M059J (cell line): Measurements from ENCODE around the gene RER1. TPM values are rescaled to one million over a fixed set of nuclear protein-coding genes. Genes with fewer than 3 reads are reported as not detected.

Experiments
- DNase-seq: peaks from one replicate; pipeline ENCODE4 v3.0.0-alpha.2; 2012; ENCODE audit warnings: low read depth
- total RNA-seq: library from RNA; depleted of rRNA; stranded (reverse); fragments of >200 nt; shearing (Covaris generic); gene quantifications from 2 replicates; pipeline ENCODE4 v1.2.3, GENCODE V29; 2014

RER1 gene
- total RNA-seq, 1 experiment from 2014 or later: 233 TPM

DNA sequence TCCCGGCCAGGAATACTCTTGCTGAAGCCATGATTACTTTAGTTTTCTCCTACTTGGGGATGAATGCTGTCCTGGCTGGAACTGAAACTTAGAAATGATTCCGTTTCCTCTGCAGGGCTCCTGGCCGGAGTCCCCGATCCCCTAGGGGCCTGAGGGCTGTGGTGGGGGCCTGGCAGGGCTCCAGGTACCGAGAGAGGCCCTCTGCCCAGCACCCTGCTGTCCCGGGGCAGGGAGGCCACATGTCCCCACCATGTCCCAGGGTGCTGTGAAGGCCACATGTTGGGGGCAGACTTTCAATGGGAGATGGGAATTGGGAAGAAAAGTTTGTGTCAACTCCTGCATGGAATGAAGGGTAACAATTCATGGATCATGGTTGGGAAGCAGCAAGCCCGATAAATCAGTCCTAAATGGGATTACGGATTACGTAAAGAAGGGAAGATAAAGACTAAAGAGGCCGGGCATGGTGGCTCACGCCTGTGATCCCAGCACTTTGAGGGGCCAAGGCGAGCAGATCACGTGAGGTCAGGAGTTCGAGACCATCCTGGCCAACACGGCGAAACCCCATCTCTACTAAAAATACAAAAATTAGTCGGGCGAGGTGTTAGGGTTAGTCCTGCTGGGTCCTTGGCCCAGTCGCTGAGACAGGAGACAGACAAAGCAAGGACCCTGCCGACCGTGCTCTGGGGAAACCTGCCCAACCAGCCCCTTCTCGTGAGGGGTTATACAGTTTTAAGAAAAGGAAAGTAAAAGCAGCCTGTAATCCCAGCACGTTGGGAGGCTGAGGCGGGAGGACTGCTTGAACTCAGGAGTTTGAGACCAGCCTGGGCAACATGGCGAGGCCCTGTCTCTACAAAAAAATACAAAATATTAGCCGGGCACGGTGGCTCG, 37.8 kb upstream of the RER1 start:
- no peak for DNase-seq

DNA sequence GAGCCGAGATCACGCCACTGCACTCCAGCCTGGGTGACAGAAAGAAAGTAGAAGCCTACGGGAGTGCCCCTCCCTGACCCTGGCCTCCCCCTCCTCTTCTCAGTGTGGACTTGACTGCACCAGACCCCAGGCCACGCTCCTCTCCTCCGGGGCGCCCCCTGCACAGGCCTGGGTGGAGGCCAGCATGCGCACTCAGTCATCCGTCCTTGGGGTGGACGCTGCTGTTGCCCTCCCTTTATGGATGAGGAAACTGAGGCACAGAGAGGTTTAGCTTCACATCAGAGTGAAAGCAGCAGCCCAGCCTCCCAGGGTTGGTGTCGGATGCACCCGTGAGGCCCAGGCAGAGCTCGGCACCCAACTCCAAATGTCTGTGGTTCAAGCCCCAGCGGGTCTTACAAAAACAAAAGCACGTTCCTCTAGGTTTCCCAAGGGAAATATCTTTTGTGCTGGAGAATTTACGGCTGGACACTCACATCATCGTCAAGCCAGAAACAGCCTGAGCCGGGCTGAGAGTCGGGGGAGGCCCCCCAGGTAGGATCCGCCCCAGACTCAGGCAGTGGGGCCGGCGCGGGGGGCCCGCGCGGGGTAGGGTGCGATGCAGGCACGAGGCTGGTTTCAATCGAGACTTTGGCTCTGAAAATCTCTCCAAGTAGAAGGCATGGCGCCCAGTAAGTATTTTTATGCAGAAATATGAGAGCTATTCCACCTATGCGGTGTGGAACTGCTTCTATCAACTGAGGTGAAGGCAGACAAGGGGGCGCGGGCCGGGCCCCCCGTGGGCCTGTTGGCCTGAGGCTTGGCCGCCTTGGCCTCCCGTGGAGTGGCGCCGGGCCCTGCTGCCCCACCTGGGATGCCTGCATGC, 36.9 kb upstream of the RER1 start:
- DNase-seq: no peak

DNA sequence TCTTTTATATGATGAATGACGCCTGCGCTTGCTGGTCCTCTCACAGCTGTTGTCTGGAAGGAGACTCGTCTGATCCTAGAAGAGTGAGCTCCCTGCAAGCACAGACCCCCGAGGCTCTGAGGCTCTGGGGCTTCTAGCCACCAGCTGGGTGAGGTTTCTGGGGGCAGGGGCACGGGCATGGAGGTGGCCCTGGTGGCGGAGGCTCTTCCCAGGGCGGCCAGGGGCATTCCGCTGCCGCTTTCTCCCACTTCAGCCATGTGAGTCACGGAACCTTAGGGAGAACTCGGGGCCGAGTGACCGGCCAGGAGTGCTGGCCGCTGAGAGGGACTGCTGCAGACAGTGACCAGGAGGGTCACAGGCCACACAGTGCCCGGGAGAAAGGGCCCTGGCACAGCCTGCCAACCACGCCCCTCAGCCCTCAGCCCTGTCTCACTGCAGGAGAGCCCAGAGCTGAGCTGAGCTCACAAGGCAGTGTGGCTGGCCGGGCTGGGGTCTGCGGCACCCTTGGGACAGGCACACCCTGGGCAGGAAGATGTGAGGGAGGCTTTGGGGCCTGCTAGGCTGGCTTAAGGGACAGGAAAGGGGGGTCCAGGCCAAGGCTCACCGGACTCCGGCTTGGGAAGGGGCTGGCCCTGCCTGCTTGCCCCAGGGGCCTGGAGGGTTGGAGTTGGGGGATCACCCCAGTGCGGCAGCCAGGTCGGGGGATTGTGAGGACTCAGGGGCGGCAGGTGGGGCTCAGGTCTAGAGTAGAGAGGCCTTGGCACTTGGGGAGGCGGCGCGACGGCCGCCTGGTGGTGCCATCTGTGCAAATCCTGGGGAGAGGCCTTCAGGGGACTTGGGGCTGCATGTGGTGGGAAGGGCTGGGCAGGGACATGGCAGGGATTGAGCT, 36.0 kb upstream of the RER1 start:
- no peak for DNase-seq

DNA sequence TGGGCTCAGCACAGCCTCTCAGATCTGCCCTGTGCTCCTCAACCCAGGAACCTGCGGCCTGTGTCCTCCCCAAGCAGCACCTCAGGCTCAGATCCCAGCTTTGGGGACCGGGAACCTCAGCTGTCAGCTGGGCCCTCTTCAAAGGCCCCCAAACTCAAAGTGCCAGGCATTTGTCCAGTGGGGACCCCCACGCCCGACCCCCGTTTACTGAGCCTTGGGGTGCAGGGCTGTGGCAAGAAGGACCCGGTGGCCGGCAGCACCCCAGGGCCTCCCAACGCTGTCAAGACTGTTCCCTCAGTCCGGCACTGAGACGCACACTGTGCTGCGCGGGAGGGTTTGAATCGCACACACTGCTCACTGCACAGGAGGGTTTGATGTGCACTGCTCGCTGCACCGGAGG, 35.2 kb upstream of the RER1 start:
- DNase-seq: no peak

DNA sequence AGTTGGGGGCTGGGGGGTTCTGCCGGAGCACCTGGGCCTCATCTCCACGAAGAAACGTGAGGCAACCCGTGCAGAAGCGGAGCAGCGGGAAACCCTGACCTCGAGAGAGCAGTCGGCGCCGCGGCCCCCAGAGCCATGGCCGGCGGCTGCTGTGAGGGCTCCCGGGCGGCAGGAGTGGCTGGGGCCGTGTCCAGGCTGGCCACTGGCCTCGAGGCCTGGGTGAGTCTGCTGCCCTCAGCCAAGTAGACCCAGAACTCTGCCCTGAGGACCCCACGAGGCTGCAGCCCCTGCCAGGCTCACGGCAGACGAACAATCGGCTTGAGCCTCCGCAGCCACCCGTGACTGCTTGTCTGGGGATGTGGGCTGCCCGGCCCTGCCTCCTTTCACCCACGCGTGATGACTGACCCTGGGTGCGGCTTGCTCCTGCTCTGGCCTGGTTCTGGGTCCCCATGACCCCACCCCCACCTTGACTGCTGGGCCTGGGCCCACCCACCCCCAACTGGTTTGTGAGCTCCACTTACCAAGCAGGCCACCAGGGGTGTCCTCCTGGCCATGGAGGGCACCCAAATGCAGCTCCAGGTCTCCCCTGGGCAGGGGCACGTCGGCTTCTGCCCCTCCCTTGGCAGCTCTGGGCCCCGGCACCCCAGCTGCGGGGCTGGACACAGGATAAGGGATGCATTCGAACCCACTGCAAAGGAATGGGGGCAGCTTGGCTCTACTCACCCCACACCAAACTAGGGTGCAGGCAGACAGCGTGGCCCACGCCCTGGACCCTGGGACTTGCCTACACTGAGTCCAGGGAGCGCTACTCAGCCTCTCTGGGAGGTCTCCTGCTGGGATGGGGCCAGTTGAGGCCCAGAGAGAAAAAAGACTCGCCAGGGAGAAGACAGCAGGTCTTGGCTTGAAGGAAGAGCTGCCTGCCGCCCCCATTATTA, 34.5 kb upstream of the RER1 start:
- DNase-seq: no peak

DNA sequence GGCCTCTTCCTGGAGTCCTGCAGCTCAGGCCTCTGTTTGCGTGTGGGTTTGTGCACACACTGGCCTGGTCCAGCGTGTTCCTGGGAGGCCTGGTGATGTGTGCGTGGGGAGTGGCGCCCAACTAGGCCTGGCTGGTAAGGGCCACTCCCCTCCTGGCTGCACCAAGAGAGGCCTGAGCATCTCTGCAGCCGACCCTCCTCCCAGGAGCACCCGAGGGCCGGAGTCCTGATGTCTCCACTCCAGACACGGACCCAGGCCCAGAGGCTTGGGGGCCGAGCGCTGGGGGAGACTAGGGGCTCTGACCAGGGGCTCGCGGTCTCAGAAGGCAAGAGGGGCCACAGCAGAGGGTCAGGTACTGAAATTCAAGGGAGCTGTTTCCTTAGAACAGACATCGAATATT, 33.6 kb upstream of the RER1 start:
- DNase-seq: no peak

DNA sequence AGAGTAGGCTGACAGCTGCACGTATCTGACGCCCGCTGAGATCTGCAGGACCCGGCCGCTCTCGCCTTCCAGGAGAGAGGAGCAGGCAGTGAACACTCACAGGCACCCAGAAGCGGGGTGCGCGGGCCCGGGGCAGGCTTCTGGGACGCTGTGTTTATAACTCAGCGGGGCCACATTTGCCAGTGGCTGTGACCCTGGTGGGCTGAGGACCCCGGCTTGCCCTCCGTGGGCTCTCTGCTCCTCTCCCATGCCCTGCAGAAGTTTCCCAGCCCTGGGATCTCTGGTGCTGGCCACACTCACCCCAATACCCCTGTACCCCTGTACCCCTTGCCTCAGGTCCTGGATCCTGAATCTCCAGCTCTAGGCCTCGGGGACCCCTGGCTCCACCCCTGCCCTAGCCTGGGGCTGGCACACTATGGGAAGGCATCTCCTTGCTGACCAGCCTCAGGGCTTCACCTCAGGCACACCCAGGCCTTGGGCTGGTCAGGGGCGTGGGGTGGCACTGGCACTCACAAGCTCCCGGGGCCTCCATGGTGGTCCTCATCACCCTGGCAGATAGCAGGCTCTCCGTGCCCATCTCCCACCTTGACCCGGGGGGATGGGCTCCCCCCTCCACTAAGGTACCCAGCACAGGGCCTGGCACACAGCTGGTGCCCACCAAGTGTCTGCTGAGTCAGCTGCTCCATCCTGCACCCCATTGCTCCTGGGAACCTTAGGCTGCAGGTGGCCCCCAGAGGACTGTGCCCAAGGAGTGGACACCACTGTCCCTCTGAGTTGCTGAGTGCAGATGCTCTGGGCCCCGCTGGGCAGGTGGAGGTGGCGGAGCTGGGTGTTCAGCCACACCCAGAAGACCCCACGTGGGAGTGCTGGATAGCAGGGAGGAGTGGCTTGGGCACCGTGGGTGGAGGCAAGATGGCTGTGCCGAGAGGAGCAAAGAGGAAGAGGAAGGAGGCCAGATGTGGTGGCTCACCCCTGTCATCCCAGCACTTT, 32.7 kb upstream of the RER1 start:
- no peak for DNase-seq

DNA sequence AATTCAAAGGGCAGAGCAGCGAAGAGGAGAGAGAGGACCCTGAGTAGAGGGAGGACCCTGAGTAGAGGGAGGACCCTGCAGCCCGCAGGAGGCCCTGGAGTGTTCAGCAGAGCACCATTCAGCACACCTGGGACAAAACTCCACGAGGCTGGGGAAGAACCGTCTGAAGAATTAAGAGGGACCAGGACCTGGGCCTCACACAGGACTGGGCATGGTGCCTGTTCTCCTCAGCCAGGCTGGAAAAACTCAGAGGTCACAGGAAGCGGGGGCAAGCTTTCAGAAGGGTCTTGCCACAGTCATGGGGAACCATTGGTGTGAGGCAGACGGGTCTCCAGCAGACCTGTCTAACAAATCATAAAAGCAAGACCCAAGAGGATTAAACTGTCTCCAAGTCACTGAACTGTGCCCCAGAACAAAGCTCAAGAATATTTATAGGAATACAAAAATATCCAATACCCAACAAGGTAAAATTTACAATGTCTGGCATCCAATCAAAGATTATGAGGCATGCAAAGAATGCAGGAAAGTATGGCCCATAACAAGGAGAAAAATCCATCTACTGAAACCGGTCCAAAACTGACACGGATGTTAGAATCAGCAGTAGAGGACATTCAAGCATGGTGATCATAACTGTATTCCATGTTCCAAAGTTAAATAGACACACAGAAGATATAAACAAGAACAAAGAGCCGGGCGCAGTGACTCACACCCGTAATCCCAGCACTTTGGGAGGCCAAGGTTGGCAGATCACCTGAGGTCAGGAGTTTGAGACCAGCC, 30.9 kb upstream of the RER1 start:
- peak; percentile 42 for DNase-seq

DNA sequence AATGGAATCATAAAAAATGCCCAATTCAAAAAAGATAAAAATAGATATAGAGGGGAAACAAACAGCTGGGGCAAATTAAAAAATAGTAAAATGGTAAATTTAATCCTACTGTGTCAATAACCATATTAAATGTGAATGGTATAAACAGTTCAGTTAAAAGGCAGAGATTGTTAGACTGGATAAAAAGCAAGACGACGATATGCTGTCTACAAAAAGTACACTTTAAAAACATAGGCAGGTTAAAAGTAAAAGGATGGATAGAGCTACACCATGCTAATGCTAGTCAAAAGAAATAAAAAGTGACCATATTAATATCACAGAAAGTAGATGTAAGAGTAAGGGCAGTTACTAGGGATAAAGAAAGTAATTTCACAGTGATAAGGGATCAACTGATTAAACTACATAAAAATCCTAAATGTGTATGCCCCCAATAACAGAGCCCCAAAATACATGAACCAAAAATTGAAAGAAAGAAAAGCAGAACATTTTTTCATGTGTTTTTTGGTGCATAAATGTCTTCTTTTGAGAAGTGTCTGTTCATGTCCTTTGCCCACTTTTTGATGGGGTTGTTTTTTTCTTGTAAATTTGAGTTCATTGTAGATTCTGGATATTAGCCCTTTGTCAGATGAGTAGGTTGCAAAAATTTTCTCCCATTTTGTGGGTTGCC, 27.7 kb upstream of the RER1 start:
- DNase-seq: no peak

DNA sequence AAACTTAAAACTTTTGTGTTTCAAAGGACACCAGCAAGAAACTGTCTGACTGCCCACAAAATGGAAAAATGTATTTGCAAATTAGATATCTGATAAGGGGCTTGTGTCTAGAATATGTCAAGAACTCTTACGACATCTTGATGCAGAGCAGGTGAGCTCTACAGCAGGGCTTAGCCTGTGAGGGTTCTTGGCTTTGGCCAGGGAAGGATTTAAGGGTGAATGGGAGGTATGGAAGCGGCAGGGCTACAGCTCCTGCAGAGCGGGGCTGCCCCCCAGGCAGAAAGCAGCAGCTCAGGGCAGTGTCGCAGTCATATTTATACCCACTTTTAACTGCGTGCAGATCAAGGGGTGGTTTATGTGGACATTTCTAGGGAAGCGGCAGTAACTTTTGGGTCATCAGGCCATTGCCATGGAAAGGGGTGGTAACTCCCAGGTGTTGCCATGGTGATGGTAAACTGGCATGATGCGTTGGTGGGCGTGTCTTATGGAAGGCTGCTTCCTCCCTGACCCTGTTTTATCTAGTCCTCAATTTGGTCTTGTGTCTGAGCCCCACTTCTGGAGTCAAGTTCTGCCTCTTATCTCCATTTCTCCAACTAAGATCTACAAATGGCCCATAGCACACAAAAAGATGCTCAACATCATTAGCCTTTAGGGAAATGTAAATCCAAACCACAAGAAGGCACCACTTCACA, 23.4 kb upstream of the RER1 start:
- DNase-seq: no peak

DNA sequence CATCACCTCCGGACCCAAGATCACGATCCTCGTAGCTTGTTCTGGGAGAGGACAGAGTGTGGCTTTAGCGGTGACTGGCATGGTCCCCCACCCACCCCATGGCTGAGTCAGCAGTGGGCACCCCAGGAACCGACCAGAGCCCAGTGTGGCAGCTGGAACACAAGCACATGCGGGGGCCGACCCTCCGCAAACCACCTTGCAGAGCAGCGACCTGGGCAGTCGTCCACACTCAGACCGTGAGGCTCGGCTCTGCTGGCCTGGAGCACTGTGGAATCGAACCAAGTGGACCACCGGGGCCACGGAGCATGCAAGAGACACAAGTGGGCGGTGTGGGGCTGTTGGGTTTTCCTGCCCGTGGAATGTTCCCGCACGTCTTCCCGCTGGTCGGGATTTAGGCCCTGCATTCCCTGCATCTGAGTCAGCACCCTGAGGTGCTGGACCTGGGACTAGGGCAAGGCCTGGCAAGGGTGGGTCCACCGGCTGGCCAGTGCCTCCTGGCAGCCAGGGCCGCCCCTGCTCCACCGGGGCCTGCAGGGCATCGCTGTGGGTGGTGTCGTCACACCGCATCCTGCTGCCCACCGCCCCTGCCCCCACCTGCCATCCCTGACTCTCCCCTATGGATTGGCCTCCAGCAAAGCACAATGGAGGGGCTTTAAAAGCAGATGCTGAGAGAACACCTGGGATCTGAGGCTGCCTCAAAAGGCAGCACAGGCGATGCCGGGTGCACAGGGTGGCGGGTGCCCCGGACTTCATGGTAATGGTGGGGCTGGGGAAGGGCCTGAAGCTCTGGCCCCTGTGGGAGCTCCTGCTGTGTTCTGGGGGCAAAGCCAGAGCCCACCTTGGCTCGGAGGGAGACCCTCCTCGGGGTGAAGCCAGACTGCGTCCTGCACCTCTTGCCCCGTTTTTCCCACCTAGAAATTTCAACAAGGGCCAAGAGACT, 18.8 kb upstream of the RER1 start:
- peak; percentile 54 for DNase-seq

DNA sequence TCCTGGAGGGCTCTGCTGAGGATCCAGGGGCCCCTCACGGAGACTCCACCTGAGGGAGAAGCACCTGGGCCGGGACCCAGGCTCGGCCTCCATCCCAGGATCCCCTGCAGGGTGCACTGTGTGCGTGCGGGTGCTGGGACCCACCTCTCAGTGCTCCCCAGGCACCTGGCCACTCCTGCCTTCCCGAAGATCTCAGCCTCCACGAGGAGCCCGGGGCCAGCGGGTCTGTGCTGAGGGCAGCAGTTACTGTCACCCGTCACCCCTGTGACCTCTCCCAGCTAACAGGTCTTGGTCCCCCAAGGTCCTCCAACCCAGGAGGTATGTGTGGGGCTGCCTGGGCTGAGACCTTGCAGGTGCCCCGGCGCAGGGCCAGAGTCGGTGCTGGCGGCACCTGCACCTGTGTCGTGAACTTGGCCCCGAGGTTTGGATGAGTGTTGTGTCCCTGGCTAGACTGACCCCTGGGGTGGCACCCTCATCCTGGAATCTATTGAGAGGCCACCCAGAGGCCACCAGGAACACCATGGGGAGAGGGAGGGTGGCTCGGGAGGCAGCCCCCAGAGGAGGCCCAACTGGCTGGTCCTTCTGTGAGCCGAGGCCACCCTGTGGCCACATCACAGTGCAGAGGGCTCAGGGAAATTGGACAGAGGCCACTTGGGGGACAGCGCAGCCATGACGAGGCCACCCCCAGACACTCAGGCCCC, 17.9 kb upstream of the RER1 start:
- DNase-seq: no peak

DNA sequence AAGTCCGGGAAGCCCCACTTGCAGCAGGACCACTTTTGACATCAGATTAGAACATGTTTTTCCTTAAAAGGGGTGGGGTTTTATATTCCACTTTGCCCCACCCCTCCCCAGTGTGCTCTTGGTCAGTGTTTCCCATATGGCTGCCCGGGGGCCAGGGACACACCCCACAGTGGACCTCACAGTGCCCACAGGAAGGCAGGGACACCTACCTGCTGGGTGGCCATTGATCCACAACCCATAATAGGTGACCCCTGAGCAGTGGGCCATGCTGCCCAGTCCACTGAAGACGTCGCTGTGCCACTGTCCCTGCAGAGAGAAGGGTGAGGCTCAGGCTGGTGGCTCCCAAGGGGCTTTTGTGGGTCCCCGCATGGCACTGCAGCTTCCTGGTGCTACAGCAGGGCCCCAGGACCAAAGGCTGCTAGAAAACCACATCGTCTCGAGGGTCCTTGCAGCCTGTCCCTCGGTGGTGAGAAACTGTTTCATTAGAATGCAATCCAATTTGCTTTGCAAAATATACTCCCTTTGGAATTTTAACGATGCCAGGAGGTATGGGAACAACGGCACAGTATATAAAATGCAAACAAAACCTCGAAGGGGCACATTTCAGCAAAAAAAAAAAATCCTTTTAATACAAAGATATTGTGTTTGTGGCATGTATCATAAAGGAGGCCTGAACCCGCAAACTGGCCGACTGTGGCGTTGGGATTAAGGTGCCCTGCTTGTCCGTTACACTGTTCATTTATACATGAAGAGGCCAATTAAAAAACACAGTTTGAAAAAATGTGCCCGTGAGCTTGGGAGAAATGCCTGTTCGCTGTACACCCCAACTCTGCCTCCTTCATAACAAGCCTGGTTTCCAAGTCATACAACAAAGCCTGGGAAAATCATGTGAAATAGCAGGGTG, 17.1 kb upstream of the RER1 start:
- DNase-seq: no peak

DNA sequence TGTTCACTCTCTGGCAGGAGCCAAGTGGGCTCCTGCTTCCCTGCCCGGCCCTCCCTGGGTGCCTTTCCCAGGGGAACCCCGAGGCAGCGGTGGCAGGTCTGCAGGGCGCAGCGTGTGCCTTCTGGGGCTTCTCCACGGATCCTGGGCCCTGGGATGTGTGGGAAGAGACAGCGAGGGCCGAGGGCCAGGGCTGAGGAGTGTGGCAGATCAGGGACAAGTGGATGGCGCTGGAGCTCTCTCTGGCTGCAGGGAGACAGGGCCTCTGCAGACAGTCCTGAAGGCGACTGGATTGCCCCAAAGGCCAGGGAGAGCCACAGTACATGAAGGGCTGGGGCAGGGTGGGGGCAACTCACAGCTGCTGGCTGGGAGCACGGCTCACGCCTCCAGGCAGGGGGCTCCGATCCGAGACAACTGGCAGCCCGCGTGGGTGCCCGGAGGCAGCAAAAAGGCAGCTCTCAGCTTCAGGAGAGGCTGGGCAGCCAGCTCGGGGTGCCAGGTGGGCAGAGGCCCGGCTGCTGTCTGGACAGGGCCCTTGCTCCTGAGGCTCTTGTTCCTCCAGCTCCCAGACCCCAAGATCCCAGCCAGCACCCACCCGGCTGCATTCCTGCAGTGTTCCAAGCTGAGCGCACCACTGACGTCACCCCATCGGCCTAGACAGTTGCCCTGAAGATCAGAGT, 16.3 kb upstream of the RER1 start:
- no peak for DNase-seq
